NCI-H748 treated with DMSO at 0.1 percent for 48 hours (cell line): Measurements from ENCODE around the gene KIF6.
A peak's percentile ranks its signal among the peaks of the same experiment; 100 is the strongest.

ENCODE experiments used
- DNase-seq: peaks from one replicate; lab custom pipeline; 2025; lab: John Stamatoyannopoulos, UW

Gene KIF6

GRCh38 chr6:39593646-39594045, 131.6 kb downstream of the KIF6 start:
- no peak for DNase-seq

GRCh38 chr6:39590871-39591393, 134.3 kb downstream of the KIF6 start:
- DNase-seq: no peak

- DNase-seq: no peak
Observed at GRCh38 chr6:39587080-39587479, 138.1 kb downstream of the KIF6 start.

- no peak for DNase-seq
Observed at GRCh38 chr6:39585641-39586040, 139.6 kb downstream of the KIF6 start.

GRCh38 chr6:39577446-39578165, 147.6 kb downstream of the KIF6 start:
- DNase-seq: no peak

GRCh38 chr6:39576556-39577303, 148.5 kb downstream of the KIF6 start:
- DNase-seq: no peak

- DNase-seq: no peak
Observed at GRCh38 chr6:39574991-39575390, 150.2 kb downstream of the KIF6 start.

GRCh38 chr6:39573541-39573940, 151.7 kb downstream of the KIF6 start:
- no peak for DNase-seq

GRCh38 chr6:39572661-39573340, 152.4 kb downstream of the KIF6 start:
- no peak for DNase-seq

GRCh38 chr6:39568896-39569295, 156.3 kb downstream of the KIF6 start:
- no peak for DNase-seq

GRCh38 chr6:39567091-39567490, 158.1 kb downstream of the KIF6 start:
- no peak for DNase-seq

- DNase-seq: no peak
Observed at GRCh38 chr6:39566456-39566855, 158.8 kb downstream of the KIF6 start.

- no peak for DNase-seq
Observed at GRCh38 chr6:39565956-39566355, 159.3 kb downstream of the KIF6 start.

GRCh38 chr6:39563566-39564311, 161.5 kb downstream of the KIF6 start:
- DNase-seq: no peak

- DNase-seq: no peak
Observed at GRCh38 chr6:39561536-39562266, 163.5 kb downstream of the KIF6 start.

- DNase-seq: no peak
Observed at GRCh38 chr6:39560915-39561314, 164.3 kb downstream of the KIF6 start.

- no peak for DNase-seq
Observed at GRCh38 chr6:39558591-39559190, 166.5 kb downstream of the KIF6 start.

GRCh38 chr6:39558079-39558478, 167.1 kb downstream of the KIF6 start:
- DNase-seq: peak; percentile 52

- DNase-seq: no peak
Observed at GRCh38 chr6:39555136-39555535, 170.1 kb downstream of the KIF6 start.

GRCh38 chr6:39553860-39554802, 171.1 kb downstream of the KIF6 start:
- no peak for DNase-seq
